Pons (tissue), 1 donor: ENCODE measurements around the gene MAGOHB.
"Not testable (repeated sequence)": the region's sequence is repeated elsewhere in the genome, so short reads cannot be mapped to it uniquely, and the experiment has no call there.

ENCODE experiments used
- DNase-seq: peaks from one replicate; pipeline ENCODE4 v3.0.0-alpha.2; 2016; ENCODE audit warnings: low spot score

MAGOHB gene

GRCh38 chr12:10613349-10614055, at the start of gene MAGOHB:
Gene MAGOHB, minus strand, starts transcription at chr12:10613609. Its CDS starts 77 bp downstream, at chr12:10613532.
- peak; percentile 91 for DNase-seq

- DNase-seq = no peak
Measured at GRCh38 chr12:10661338-10661737, 47.9 kb upstream of the MAGOHB start.

- no peak for DNase-seq
Measured at GRCh38 chr12:10654003-10654402, 40.6 kb upstream of the MAGOHB start.

GRCh38 chr12:10652192-10652591, 38.8 kb upstream of the MAGOHB start:
- DNase-seq = no peak

GRCh38 chr12:10646576-10646975, 33.2 kb upstream of the MAGOHB start:
- DNase-seq = not testable (repeated sequence)

- no peak for DNase-seq
Measured at GRCh38 chr12:10645910-10646309, 32.5 kb upstream of the MAGOHB start.

- no peak for DNase-seq
Measured at GRCh38 chr12:10641735-10642500, 28.5 kb upstream of the MAGOHB start.

- DNase-seq = no peak
Measured at GRCh38 chr12:10638728-10639127, 25.3 kb upstream of the MAGOHB start.

GRCh38 chr12:10636611-10637010, 23.2 kb upstream of the MAGOHB start:
- DNase-seq = no peak

GRCh38 chr12:10636124-10636523, 22.7 kb upstream of the MAGOHB start:
- DNase-seq = no peak

GRCh38 chr12:10635306-10635705, 21.9 kb upstream of the MAGOHB start:
- DNase-seq = no peak

GRCh38 chr12:10634427-10634826, 21.0 kb upstream of the MAGOHB start:
- no peak for DNase-seq

GRCh38 chr12:10633541-10633940, 20.1 kb upstream of the MAGOHB start:
- DNase-seq = no peak

GRCh38 chr12:10632226-10632625, 18.8 kb upstream of the MAGOHB start:
- no peak for DNase-seq

GRCh38 chr12:10624605-10625004, 11.2 kb upstream of the MAGOHB start:
- no peak for DNase-seq

GRCh38 chr12:10623131-10623530, 9.7 kb upstream of the MAGOHB start:
- DNase-seq = no peak

- DNase-seq = no peak
Measured at GRCh38 chr12:10621278-10621677, 7.9 kb upstream of the MAGOHB start.

GRCh38 chr12:10620078-10620779, 6.8 kb upstream of the MAGOHB start:
- no peak for DNase-seq

- DNase-seq = no peak
Measured at GRCh38 chr12:10618338-10618987, 5.1 kb upstream of the MAGOHB start.

- DNase-seq = no peak
Measured at GRCh38 chr12:10617863-10618262, 4.5 kb upstream of the MAGOHB start.

- DNase-seq = no peak
Measured at GRCh38 chr12:10615532-10615931, 2.1 kb upstream of the MAGOHB start.

- no peak for DNase-seq
Measured at GRCh38 chr12:10614056-10614370, 604 bp upstream of the MAGOHB start.

- DNase-seq = peak; percentile 32
Measured at GRCh38 chr12:10612984-10613348, 443 bp downstream of the MAGOHB start.
